GM12891 (cell line): ENCODE results near the gene IQCE.
"Not testable (repeated sequence)": the region's sequence is repeated elsewhere in the genome, so short reads cannot be mapped to it uniquely, and the experiment has no call there.

ENCODE experiments used
- DNase-seq: peaks from one replicate; pipeline ENCODE4 v3.0.0; 2011; ENCODE audit warnings: low spot score; ENCODE audit not compliant: insufficient read length
- FAIRE-seq: peaks from 2 replicates; lab custom pipeline; 2011; peaks lifted over from hg19 to GRCh38; lab: Jason Lieb, UNC
- PAX5 ChIP-seq: IDR thresholded peaks from 2 replicates; pipeline ENCODE4 v1.6.1; 2011; ENCODE audit warnings: low read length, moderate library complexity, mild to moderate bottlenecking; ENCODE audit not compliant: insufficient read depth, severe bottlenecking
- POLR2A ChIP-seq: IDR thresholded peaks from 2 replicates; pipeline ENCODE4 v1.6.1; 2011; ENCODE audit warnings: low read depth, low read length, control low read depth
- POLR2AphosphoS5 ChIP-seq: IDR thresholded peaks from 2 replicates; pipeline ENCODE4 v1.6.1; 2011; ENCODE audit warnings: low read depth, low read length, control low read depth
- POU2F2 ChIP-seq: IDR thresholded peaks from 2 replicates; pipeline ENCODE4 v1.6.1; 2011; ENCODE audit warnings: low read depth, mild to moderate bottlenecking, control low read depth, low read length, moderate library complexity
- SPI1 ChIP-seq: IDR thresholded peaks from 2 replicates; pipeline ENCODE4 v1.6.1; 2011; ENCODE audit warnings: low read depth, low read length, control low read depth
- TAF1 ChIP-seq: IDR thresholded peaks from 2 replicates; pipeline ENCODE4 v1.6.1; 2011; ENCODE audit warnings: low read depth, low read length, control low read depth

The IQCE gene

GRCh38 chr7:2525658-2526630 lies 32.8 kb upstream of the IQCE start:
- DNase-seq (no peak), FAIRE-seq (no peak)
- TF ChIP-seq TAF1: no peak
- TF ChIP-seq POLR2AphosphoS5: no peak
- no peak for TF ChIP-seq POU2F2
- no peak for TF ChIP-seq POLR2A
- TF ChIP-seq SPI1: no peak
- no peak for TF ChIP-seq PAX5

DNA sequence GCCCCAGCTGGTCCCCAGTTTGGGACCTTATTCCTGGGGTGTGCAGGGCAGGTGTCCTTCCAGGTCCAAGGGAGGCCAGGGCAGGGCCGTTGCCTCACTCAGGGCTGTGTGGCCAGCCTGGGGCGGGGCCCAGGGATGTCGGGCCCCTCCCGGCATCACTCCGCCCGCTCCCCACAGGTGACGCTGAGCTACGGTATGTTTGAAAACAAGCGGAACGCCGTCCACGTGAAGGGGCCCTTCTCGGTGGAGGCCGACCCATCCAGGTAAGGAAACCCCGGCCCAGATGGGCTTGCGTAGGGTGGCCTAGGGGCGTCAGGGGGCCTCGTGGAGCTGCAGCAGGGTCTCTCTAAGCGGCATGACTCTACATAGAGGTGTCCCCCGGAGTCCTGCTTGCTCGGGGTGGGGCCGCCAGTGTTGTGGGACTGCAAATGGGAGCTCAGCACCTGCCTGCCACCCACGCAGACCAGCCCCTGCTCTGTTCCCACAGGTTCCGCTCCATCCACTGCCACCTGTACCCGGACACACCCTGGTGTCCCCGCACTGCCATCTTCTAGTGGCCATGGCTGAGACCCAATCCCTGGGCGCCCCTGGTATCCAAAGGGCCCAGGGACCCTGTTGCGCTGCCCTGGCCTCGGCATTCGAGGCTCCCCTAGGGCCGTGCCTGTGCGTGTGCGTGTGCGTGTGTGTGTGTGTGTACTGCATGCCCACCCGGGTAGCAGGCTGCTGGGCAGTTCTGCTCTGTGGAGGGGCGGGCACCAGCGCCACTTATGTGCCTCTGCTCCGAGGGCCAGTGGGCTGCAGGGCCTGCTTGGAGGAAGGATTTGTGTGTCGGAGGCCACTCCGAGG lies 31.9 kb upstream of the IQCE start:
- FAIRE-seq: no peak
- no peak for DNase-seq
- no peak for TF ChIP-seq POU2F2
- TF ChIP-seq SPI1: no peak
- TF ChIP-seq POLR2A: no peak
- TF ChIP-seq TAF1: no peak
- TF ChIP-seq POLR2AphosphoS5: no peak
- no peak for TF ChIP-seq PAX5

DNA sequence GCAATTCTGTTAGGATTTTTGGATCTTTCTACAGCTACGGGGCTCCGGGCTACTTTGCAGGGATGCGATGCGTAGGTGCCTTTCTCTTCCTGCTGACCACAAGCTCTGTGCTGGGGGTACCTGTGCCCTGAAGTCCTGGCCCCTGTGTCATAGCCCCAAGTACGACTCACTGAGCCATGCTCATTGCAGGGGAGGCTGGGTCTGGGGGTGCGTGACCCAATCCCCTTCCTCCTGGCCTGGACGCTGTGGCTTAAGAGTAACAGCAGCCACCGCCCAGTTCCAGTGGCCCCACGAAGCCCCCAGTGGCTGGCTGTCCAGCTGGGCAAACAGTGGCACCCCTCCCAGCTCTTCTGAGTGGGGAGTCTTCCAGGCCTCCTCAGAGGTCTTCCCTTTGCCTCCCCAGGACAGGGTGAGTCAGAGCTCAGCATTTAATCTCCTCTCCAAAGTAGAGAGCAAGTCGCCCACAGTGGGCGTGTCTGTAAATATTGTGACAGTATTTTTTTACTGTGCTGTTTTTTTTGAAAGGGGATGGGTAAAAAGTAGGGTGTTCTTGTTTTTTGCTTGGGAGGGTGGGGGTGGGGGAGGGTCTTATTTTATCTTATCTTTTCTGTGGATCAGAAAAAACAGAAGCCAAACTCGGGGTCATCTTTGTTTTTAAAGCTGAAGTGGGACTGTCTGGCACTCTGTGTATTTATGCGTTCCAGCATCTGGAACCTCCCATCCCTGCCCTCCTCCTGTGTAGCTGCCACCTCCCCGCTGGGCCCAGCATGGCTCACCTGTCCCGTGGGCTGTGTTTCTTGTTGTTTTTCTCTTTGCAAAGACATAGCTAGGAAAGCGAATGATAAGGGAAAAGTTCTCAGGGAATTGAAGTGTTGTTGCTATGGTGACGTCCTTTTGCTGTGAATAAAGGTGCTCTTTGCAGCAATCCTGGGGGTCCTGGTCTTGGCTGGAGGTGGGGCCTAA lies 31.0 kb upstream of the IQCE start:
- DNase-seq: no peak
- FAIRE-seq: no peak
- no peak for TF ChIP-seq POU2F2
- no peak for TF ChIP-seq TAF1
- no peak for TF ChIP-seq PAX5
- TF ChIP-seq POLR2A: no peak
- no peak for TF ChIP-seq SPI1
- TF ChIP-seq POLR2AphosphoS5: no peak

DNA sequence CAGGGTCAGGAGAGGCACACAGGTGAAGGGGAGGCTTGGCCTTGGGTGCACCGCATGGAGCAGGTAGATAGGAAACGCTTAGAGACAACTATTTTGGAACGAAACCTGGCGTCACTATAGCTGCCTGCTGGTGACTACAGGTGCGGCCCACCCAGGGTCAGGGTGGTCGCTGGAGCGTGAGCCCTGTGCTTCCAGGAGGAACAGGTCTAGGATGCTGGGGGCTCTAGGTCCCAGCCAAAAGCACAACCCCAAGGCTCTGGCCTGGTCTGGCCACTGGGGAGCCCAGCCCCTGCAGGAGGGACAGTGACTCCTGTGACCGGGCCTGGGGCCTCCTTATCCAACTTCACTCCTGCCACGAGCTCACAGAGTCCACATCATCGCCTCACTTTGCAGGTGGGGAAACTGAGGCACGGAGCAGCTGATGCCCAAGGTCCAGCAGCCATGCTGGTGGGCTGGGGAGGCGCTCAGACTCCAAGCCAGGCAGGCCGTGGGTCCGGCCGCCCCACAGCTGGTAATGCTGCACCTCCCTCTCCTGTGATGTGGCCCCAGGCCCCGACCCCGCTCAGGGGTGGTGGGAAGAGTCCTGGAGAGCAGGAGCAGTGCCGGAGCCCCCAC lies 30.2 kb upstream of the IQCE start:
- DNase-seq (no peak), FAIRE-seq (peak; percentile 33)
- TF ChIP-seq PAX5: no peak
- no peak for TF ChIP-seq POLR2A
- no peak for TF ChIP-seq POLR2AphosphoS5
- no peak for TF ChIP-seq POU2F2
- no peak for TF ChIP-seq SPI1
- no peak for TF ChIP-seq TAF1

GRCh38 chr7:2529161-2530070 lies 29.4 kb upstream of the IQCE start:
- no peak for TF ChIP-seq POLR2AphosphoS5
- TF ChIP-seq POLR2A: no peak
- no peak for TF ChIP-seq POU2F2
- peak; percentile 84 for TF ChIP-seq SPI1
- no peak for TF ChIP-seq PAX5
- no peak for TF ChIP-seq TAF1
- DNase-seq (no peak), FAIRE-seq (peak; percentile 60)

- TF ChIP-seq POLR2A (no peak), SPI1 (peak; percentile 70)
- FAIRE-seq: peak; percentile 85
- DNase-seq: no peak
Observed at GRCh38 chr7:2530071-2530987, 28.4 kb upstream of the IQCE start.

- not testable (repeated sequence) for FAIRE-seq, DNase-seq
Observed at GRCh38 chr7:2530994-2531795, 27.6 kb upstream of the IQCE start.

DNA sequence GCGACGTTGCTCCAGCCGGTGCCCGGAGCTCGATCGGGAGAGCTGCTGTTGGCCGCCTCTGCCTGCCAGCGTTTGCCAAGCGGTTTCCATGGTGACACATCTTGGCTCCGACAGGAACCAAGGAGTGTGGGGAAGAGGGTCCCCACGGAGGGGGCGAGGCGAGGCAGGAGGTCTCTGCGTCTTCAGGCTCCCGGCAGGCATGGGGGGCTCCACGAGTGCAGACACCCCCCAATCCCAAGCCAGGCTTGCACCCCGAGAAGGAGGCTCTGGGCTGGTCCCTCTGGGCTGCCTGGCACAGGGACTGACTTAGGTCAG lies 27.0 kb upstream of the IQCE start:
- DNase-seq, FAIRE-seq: not testable (repeated sequence)

GRCh38 chr7:2532199-2532772 lies 26.5 kb upstream of the IQCE start:
- DNase-seq, FAIRE-seq: not testable (repeated sequence)

DNA sequence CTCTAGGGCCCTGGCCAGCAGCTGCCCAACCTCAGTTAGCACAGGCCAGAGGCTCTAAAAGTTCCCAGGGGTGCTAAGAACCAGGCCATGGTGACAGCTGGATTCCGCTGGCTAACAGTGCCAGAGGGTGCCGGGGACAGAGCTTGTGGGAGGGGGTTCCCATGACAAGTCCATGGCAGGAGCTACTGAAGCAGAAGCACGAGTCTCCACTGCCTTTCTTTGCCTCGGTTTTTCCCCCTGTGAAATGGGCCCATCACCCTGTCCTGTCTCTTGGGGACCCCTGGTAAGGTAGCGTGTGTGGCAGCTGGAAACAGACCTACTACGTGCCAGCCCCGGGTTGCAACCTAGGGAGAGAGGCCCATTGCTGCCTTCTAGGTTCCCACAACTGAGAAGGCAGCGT lies 26.0 kb upstream of the IQCE start:
- not testable (repeated sequence) for FAIRE-seq, DNase-seq

GRCh38 chr7:2533566-2533965 lies 25.2 kb upstream of the IQCE start:
- not testable (repeated sequence) for DNase-seq, FAIRE-seq

- not testable (repeated sequence) for DNase-seq, FAIRE-seq
Observed at GRCh38 chr7:2534214-2534613, 24.6 kb upstream of the IQCE start.
